GM12873 (cell line): ENCODE results near the gene CERKL.

Source experiments
- CTCF ChIP-seq: IDR thresholded peaks from 2 replicates; pipeline ENCODE4 v1.5.1; 2012; ENCODE audit warnings: low read depth, mild to moderate bottlenecking, moderate library complexity, low read length, control low read depth; ENCODE audit not compliant: insufficient read depth; ENCODE audit errors: missing control alignments

CERKL gene, protein sequence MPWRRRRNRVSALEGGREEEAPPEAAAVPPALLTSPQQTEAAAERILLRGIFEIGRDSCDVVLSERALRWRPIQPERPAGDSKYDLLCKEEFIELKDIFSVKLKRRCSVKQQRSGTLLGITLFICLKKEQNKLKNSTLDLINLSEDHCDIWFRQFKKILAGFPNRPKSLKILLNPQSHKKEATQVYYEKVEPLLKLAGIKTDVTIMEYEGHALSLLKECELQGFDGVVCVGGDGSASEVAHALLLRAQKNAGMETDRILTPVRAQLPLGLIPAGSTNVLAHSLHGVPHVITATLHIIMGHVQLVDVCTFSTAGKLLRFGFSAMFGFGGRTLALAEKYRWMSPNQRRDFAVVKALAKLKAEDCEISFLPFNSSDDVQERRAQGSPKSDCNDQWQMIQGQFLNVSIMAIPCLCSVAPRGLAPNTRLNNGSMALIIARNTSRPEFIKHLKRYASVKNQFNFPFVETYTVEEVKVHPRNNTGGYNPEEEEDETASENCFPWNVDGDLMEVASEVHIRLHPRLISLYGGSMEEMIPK

GRCh38 chr2:181656450-181657291 lies at the start of gene CERKL:
TSS of gene CERKL (minus strand) at chr2:181657105. CDS start at chr2:181657006, 99 bp downstream.
- TF ChIP-seq CTCF, result peak; percentile 10

DNA sequence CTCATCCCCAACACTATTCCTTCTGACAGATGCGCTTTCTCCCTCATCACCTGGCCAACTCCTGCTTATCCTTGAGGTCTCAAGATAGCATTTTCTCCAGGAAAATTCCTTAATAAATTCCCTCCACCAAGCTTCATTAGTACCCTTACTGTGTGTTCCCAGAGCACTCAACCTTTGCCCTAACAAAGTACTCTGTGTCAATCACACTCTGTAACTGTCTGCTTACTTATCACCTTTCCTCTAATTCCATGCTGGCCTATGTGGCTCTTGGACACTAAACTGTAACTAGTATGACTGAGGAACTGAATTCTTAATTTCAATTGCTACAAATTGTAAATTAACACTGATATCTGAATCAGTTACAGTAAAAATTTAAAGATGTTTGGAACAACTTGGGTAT lies 41.3 kb upstream of the CERKL start:
- no peak for TF ChIP-seq CTCF

- no peak for TF ChIP-seq CTCF
Observed at GRCh38 chr2:181697571-181697970, 40.7 kb upstream of the CERKL start.

DNA sequence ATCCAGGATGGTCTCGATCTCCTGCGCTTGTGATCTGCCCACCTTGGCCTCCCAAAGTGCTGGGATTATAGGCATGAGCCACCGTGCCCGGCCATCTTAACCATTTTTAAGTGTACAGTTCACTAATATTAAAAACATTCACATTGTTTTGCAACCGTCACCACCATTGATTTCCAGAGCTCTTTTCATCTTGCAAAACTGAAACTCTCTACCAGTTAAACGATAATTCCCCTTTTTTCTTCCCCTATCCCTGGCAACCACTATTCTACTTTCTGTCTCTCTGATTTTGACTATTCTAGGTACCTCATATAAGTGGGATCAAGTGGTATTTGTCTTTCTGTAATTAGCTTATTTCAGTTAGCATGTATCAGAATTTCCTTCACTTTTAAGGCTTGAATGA lies 40.2 kb upstream of the CERKL start:
- no peak for TF ChIP-seq CTCF

DNA sequence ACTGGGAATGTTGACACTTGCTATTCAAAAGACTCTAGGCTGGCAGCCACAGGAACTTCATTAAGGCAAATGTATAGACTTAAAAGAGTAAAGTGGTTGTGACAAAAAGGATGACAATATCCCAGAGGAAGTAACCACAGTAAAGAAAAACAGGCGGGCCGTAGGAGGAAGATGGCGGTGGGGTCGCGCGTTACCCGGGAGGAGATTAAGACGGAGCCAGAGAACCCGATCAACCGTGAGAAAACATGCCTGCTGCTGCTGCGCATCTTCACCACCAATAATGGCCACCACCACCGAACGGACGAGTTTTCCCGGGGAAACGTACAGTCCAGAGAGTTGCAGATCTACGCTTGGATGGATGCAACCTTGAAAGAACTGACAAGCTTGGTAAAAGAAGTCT lies 37.4 kb upstream of the CERKL start:
- TF ChIP-seq CTCF, result no peak

- TF ChIP-seq CTCF, result no peak
Observed at GRCh38 chr2:181690860-181691259, 34.0 kb upstream of the CERKL start.

DNA sequence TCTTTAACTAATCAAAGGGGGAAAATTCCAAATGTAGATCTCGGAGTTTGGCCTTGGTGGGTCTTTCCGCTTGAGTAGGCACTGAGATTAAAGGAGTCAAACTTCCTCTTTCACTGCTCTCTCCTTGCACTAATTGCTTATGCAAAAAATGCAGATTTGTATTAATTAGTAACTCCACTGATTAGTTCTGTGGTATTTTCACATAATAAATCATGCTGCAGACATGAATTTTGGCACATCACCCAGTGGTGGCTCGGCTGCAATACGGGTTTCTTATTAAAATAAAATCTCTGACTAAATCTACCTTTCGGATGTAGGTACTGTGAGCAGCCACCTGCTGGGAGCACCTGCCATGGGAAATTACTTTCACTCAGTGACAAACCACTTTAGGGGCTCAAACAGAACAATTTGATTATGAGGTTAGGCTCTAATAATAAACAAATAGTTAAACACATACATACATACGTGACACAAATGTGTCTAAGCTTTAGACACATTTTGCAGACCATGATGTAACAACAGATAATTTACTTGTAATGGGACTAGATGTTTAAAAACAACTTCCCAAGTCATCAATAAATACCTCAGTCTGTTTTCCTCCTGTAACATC lies 29.8 kb upstream of the CERKL start:
- no peak for TF ChIP-seq CTCF
